Measurements from ENCODE around the gene CEACAM16.
A peak's percentile ranks its signal among the peaks of the same experiment; 100 is the strongest.
"Not testable (repeated sequence)": the region's sequence is repeated elsewhere in the genome, so short reads cannot be mapped to it uniquely, and the experiment has no call there.

CEACAM16 gene

DNA sequence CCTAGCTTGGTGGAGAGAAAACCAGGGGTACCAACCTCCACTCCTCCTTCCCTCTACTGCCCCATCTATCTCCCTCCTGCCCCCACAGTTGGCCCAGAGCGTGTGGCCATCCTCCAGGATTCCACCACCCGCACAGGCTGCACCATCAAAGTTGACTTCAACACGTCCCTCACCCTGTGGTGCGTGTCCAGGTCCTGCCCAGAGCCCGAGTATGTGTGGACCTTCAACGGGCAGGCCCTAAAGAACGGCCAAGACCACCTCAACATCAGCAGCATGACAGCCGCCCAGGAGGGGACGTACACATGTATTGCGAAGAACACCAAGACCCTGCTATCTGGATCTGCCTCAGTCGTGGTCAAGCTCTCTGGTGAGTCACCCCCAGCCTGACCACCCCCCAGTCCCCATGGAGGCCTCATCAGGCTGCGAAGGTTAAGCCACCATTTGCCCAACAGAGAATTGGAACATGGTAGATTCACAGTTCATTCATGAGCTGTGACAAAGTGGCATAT, 6.6 kb downstream of the CEACAM16 start:
- DNase-seq = no peak

GRCh38 chr19:44706506-44707236, 7.7 kb downstream of the CEACAM16 start:
- DNase-seq = no peak

DNA sequence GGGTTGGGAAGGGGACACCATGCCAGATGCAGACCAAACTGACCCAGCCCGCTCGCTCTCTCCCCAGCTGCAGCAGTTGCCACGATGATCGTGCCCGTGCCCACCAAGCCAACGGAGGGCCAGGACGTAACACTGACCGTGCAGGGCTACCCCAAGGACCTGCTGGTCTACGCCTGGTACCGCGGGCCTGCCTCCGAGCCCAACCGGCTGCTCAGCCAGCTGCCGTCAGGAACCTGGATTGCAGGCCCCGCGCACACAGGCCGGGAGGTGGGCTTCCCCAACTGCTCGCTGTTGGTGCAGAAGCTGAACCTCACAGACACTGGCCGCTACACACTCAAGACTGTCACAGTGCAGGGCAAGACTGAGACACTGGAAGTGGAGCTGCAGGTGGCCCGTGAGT, 8.8 kb downstream of the CEACAM16 start:
- no peak for DNase-seq

GRCh38 chr19:44708940-44709339, 10.0 kb downstream of the CEACAM16 start:
- DNase-seq = no peak

- not testable (repeated sequence) for DNase-seq
Measured at GRCh38 chr19:44709434-44710266, 10.7 kb downstream of the CEACAM16 start.

DNA sequence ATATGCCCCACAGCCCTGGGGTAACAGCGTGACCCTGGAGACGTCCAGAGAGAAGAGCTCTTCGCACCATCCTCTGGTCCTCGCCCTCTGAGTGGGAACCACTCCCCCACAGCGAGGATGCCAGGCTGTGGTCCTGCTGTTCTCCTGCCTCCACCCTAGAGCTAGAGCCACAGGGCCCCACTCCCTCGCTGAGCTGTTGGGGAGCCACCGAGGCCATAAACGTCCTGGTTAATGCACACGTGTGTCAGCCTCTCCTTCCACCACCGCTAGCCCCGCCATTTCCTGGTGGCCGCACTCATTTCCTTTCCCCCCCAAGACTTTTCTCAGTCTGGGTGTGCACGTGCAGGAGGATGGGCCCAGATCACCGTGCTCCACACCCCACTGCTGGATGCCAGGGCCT, 11.5 kb downstream of the CEACAM16 start:
- no peak for DNase-seq

- DNase-seq = no peak
Measured at GRCh38 chr19:44712864-44713515, 14.0 kb downstream of the CEACAM16 start.

- DNase-seq = no peak
Measured at GRCh38 chr19:44714597-44715169, 15.7 kb downstream of the CEACAM16 start.

DNA sequence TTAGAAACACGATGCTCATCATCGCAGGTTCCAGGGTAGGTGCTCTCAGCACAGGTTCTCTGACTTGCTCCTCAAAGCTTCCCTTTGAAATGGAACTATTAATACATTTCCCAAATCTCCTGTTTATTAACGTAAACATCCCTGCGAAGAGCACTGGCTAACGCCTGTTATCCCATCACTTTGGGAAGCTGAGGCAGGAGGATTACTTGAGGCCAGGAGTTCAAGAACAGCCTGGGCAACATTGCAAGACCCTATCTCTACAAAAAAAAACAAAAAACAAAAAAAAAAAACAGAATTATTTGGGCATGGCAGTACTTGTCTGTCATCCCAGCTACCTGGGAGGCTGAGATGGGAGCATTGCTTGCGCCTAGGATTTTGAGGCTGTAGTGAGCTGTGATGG, 18.7 kb downstream of the CEACAM16 start:
- DNase-seq = no peak

GRCh38 chr19:44718441-44719261, 19.7 kb downstream of the CEACAM16 start:
- no peak for DNase-seq

DNA sequence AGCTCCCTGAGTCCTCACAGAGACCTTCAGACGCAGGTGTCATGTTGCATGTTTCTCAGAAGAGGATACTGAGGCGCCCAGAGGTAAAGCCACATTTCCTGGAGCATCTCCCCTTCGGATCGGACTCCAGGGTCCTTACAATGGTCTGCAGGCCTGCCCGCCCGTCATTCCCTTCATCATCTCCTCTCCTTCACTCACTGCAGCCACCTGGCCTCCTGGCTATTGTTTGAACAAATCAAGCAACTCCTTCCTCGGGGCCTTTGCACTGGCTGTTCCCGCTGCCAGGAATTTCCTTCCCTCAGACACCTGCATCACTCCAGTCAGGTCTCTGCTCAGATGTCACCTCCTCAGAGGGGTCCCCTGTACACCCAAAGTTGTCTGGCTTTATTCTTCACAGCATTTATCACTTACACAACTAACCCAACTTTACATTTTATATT, 20.3 kb downstream of the CEACAM16 start:
- no peak for DNase-seq

- not testable (repeated sequence) for DNase-seq
Measured at GRCh38 chr19:44720396-44720795, 21.4 kb downstream of the CEACAM16 start.

DNA sequence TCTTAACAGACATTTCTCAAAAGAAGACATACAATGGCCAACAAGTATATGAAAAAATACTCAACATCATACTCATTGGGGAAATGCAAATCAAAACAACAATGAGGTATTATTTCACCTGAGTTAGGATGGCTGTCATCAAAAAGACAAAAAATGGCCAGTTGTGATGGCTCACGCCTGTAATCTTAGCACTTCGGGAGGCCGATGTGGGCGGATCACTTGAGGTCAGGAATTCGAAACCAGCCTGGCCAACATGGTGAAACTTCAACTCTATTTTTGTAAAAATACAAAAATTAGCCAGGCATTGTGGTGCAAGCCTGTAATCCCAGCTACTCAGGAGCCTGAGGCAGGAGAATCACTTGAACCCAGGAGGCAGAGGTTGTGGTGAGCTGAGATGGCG, 22.0 kb downstream of the CEACAM16 start:
- no peak for DNase-seq

DNA sequence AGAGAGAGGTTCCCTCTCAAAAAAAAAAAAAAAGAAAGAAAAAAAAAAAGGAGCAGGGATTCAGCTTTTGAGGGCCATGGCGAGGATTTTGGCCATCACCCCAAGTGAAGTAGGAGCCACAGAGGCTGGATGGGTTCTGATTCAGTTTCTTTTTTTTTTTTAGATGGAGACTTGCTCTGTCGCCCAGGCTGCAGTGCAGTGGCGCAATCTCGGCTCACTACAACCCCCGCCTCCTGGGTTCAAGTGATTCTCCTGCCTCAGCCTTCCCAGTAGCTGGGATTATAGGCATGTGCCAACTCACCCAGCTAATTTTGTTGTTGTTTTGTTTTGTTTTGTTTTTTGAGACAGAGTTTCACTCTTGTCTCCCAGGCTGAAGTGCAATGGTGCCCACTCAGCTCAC, 22.4 kb downstream of the CEACAM16 start:
- DNase-seq = not testable (repeated sequence)

DNA sequence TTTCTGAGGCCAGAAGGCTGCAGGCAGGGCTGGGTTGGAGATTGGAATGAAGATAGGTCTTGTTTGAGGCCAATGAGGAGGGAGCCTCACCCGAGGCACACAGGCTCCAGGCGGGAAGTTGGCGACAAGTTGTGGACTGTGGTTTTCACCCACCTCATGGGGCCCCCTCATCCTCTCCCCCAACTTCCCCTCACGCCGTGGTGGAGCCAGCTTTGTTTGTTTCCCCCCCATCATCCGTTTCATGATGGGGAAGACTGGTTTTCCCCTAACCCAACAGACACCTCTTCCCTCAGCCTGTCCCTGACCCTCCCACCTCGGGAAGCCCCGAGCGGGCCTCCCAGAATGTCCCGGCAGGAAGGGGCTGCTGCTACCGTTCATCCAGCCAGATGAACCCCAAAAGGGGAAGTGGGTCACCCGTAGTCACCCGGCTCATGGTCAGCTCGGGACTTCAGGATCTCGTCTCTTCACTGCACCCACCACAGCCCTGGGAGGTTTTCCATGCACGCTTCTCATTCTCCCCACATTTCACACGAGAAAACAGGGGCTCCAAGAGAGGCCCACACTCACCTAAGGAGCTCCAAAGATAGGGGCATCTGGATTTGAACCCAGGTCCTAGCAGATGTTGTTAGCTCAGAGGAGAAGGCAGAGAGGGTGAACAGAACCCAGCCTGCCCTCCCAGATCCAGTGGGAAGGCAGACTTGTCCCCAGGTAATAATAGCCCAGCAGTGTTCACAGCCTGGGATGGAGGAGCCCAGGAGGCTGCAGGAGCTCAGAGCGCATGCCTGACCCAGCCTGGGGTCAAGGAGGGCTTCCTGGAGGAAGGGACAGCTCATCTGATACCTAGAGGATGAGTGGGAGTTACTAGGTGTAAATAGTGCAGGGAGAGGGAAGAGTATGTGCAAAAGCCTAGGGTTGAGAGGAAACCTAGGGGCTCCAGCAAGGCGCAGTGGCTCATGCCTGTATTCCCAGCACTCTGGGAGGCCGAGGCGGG, 23.5 kb downstream of the CEACAM16 start:
- DNase-seq = no peak

- no peak for DNase-seq
Measured at GRCh38 chr19:44723299-44723951, 24.5 kb downstream of the CEACAM16 start.

- DNase-seq = peak; percentile 15
Measured at GRCh38 chr19:44723952-44724319, 25.0 kb downstream of the CEACAM16 start.

DNA sequence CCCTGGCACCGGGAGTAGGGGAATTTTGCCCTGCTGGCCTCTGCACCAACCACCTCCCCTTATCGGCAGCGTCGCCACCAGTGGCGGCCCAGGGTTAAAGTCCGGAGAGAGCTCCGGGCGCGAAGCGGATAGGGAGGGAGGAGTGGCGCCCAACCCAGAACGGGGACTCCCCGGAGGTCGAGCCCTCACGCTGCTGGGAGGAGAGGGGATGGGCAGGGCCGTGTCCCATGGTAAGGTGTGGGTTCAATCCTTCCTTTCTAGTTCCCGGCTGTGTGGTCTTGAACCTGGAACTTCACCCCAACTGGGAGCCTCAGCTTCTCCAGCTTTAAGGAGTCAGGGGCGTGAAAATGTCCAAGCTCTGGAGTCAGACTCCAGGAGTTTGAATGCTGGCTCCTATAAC, 26.3 kb downstream of the CEACAM16 start:
- DNase-seq = no peak

DNA sequence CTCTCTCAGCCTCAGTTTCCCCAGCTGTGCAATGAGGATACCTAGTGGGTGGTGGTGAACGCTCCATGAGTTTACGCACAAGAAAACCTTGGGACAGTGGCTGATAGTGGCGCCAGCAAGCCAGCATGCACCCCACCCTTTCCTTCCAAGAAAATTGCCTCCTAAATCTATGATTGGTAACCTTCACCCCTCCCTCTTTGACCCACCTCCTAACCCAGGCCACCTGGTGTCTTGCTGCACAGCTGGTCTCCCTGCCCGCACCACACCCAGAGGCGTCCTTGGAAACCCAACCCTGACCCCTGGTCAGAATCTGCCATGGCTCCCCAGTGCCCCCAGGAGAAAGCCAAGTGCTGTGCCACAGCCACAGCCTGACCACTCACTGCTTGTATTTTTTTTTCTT, 26.7 kb downstream of the CEACAM16 start:
- no peak for DNase-seq

- DNase-seq = no peak
Measured at GRCh38 chr19:44726465-44726864, 27.5 kb downstream of the CEACAM16 start.
